Measurements from ENCODE around the gene PIP4K2A. TPM values are rescaled to one million over a fixed set of nuclear protein-coding genes. Genes with fewer than 3 reads are reported as not detected.

PIP4K2A gene
- polyA plus RNA-seq, 10 donors = 15.0 to 25.3 (median 21.1) TPM

DNA sequence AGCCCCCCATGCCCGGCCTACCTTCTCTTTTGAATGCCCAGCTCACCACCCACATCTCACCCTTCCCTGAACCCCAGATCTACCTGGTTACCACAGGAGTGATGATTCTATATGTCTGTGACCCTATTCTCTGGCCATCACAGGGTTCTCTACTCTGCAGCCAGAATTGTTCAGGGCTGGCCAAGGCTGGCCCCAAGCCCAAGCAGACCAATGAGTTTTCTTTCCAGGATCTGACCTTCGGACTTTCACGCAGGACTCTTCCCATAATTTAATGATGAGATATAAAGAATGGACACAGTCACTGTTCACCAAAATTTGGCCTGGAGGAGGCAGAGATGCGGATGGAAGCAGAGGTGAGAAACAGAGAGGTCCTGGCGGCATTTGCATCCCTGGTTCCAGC lies 72.6 kb downstream of the PIP4K2A start:
- DNase-seq = no peak

DNA sequence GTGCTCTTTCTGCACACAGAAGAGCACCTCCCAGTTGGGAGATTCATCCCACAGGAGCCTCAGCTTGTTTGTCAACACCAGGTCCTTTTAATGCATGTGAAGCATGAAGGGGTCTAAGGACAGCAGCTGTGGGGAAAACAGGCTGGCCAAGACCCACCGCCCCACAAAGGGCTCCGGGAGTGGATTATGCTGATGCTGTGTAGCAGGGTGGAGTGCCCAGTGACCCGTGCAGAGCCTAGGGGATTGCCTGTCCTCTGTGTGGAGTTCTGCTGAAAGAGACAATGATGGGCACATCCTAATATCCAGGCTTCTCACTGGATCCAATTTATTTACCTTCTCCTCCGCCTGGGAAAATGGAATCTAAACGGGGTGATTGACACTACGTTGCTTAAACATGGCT lies 74.0 kb downstream of the PIP4K2A start:
- DNase-seq = no peak

DNA sequence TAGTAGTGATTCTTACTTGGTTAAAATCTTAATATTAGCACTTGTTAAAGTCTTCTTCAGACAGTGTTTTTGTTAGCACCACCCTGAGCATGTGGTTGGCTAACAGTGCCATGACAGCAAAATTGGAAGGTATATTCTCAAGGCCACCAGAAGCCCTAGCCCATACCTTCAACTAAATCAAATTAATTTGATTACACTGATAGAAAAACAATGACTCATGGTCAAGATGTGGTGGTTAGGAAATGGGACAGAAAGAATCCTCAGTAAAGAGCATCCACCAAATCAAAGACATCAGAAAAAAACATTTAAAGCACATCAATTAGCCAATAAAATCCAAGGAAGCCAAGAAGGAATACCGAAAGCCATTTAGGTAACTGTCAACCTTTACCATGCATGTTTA lies 75.5 kb downstream of the PIP4K2A start:
- DNase-seq = no peak

DNA sequence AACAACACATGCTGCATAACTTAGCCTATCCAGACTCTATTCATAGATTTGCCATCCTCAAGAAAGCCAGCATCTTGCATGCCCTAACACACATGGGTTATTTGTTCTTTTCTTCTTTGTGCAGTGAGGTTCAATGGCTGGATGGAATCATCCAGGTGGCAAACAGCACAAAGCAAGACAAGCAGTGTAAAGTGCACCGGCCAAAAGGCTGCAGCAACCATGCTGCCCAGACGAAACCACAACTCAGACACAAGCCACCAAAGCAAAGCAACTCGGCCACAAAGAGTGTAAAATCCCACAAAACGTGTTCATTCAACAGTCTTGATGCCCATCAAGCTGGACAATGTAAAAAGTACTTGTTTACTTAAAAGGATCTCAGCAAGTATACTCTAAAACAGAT lies 76.9 kb downstream of the PIP4K2A start:
- DNase-seq = no peak

- no peak for DNase-seq
Measured at GRCh38 chr10:22635650-22636049, 78.7 kb downstream of the PIP4K2A start.

DNA sequence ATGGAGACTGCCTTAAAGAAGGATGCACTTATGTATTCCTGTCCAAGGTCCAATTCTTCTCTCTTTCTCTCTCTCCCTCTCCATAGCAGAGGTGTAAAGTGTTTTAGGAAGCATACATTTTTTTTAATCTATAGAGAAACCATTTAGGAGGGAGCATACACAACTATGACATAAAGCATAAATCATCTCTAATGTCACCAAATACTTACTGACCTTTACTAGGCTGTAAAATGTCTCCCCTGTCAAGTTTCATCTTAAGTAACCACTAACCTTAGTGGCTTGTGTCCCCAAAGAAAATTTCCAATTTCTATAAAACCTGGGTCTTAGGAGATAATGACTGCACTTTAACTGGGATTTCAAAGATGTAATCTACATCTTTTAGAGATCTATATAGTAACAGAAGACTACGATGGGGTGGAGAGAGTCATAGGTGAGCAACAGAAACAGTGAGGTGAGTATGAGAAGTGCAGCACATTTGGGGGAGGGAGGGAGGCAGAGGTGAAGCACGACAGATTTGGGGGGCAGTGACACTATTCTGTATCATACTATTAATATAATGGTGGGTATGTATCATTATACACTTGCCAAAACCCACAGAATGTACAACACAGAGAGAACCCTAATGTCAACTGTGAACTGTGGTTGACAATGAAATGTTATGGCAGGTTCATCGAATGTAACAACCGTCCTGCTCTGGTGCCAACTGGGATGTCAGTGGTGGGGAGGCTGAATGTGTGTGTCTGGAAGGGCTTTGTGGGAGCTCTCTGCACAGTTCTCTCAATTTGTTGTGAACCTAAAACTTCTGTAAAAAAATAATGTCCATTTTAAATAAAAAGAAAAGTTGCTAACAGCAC lies 79.5 kb downstream of the PIP4K2A start:
- DNase-seq = no peak

DNA sequence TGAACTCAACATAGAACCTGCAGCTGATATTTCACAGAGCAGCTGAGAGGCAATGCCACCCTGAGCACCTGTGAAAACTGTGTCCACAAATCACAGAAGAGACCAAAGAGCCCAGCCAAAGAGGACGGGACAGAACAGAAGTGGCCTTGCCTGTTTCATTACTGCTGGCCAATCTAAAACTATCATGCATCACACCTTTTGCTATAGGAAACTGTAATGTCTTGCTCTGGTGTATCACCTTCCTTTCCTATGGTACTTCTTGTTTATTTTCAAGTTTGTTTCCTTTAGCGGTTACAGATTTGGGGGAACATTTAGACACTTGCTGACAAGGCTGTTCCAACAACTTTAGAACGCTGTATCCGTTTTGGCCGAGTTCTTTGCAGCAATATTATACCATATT lies 80.3 kb downstream of the PIP4K2A start:
- DNase-seq = no peak

- no peak for DNase-seq
Measured at GRCh38 chr10:22633528-22633927, 80.8 kb downstream of the PIP4K2A start.

- no peak for DNase-seq
Measured at GRCh38 chr10:22633106-22633505, 81.3 kb downstream of the PIP4K2A start.

GRCh38 chr10:22631646-22632278 lies 82.6 kb downstream of the PIP4K2A start:
- DNase-seq = no peak

DNA sequence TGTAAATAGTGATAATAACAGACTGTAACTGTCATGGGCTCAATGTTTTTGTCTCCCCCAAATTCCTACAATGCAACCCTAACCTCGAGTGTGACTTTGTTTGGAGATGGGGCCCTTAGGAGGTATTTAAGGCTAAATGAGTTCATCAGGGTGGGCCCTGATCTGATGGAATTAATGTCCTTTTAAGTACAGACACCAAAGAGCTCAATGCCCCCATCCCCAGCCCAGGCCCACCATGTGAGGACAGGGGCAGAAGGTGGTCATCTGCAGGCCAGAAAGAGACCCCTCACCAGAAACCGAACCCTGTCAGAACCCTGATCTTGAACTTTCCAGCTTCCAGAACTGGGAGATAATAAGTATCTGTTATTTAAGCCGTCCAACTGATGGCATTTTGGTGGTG lies 83.2 kb downstream of the PIP4K2A start:
- no peak for DNase-seq

DNA sequence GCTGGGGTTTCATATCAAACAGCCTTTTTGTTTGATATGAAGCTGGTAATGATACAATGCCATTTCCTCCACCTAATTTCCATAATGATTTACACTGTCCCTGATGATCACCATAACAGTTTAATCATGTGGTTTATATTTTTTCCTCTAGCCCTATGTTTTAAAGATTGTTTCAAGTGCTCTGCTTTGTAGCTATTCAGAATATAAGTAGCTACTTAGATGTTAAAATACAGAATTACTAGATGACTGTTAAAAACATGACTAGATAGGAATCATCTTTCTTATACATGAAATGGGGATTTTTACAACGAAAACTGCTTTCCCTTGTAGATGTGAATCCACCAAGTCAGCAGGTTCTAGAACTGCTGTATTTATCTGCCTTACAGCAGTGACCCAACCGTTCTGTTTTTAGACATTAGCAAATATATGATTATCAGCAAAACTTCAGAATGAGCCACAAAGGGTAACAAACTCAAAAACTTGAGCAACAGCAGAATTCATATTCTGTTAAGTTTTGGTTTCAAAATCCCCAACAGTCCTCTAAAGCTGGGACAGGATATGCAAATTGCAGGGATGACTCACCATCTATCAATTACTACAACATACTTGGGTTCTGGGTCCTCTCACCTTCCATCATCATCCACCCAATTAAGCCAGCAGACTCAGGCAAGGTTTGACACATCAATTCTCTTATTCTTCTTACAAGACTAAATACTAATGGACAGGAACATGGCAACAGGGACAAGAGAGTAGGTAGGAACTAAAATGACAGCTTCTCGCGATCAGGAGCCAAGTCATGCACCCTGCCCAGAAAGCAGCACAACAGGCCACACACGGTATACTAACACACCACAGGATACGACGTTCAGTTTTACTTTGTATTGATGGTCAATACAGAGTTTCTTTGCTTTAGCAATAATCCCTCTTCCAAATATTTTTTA lies 83.9 kb downstream of the PIP4K2A start:
- DNase-seq = no peak

DNA sequence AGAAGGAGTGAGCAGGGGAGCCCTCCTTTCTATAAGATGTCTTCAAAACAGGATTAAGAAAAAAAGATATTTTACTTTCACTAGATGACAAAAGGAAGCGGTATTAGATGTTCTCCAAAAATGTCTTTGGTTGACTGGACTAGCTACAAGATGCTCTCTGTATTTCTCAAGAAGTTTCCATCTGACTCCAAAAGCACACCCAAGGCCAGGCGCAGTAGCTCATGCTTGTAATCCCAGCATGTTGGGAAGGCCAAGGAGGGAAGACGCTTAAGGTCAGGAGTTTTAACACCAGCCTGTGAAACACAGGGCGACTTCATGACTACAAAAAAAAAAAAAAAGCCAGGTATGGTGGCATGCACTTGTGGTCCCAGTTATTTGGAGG lies 84.5 kb downstream of the PIP4K2A start:
- no peak for DNase-seq

DNA sequence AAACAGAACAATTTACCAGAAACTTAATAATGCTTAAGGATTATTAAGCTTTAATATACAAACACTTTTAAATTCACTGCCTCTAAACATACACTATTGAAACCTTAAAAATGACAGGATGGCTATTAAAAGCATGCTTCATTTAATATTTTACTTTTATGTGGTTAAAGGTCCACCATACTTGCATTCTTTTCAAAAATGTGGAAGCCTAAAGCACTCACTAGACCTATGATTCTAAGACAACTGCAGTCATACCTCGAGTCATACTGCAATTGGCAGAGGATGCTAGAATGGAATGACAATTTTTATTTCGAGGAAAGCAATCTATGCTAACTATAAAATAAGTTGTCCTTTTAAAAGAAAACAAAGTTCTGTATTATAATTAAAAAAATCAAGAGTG lies 85.3 kb downstream of the PIP4K2A start:
- no peak for DNase-seq

- DNase-seq = no peak
Measured at GRCh38 chr10:22628309-22628708, 86.1 kb downstream of the PIP4K2A start.

- no peak for DNase-seq
Measured at GRCh38 chr10:22626784-22627183, 87.6 kb downstream of the PIP4K2A start.

DNA sequence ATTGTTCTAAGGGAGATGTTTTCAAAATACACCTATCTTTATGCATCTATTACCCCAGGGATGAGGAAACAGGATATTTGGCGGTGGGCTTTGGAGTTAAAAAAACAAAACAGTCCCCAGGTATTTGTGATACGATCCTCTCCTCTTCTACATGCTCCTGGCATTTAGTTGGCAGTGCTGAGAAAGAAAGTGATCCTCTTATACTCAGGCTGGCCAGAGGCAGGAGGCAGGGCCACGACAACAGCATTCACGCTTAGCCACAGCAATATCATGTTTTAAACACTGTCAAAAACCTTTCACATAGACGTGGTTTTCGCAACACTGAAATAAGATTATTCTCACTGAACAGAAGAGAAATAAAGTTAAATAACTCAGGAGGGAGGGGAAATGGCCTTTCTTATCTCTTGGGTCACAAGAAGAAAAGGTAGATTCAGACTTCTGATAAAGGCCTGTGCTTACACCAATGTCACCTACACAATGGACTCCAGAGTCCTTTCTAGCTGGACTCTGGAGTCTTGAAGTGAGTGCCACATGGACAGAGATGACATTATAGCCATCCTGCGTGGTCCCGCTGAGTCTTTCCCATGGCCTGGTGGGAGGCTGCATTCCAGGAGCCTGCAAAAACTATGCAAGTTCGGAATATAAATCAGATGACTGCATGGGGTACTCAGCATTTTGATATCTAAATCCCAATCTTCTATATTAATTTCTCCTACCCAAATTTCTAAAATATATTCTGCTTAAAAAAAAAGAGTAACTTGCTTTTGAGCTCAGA lies 88.7 kb downstream of the PIP4K2A start:
- no peak for DNase-seq

GRCh38 chr10:22624287-22624738 lies 90.1 kb downstream of the PIP4K2A start:
- DNase-seq = peak in 2 of 3 donors; percentile 42 to 57

GRCh38 chr10:22623633-22624253 lies 90.6 kb downstream of the PIP4K2A start:
- DNase-seq = no peak

DNA sequence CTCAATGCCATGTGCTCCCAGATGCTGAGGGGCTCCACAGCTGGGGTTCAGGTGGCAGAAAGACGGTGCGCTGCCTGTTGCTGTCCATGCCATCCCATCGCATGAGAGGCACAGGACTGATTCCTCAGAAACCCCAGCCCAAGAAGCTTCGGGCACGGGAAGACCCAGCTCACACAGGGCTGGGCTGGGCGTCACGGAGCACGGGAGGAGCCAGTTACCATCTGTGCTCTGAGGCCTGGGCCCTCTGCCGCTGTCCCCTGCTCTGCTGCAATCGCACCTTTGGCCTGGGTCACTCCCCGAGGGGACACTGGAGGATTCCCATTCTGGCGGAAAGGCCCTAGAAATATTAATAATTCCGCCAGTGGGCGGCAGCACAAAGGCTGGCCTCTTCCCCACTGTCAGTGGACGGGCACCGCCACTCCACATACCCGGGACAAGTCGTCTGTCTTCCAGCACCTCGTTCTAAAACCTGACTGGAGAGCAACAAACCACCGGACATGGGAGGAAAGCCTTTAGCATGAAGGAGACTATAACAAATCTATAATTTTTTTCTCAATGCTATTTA lies 92.1 kb downstream of the PIP4K2A start:
- DNase-seq = no peak

DNA sequence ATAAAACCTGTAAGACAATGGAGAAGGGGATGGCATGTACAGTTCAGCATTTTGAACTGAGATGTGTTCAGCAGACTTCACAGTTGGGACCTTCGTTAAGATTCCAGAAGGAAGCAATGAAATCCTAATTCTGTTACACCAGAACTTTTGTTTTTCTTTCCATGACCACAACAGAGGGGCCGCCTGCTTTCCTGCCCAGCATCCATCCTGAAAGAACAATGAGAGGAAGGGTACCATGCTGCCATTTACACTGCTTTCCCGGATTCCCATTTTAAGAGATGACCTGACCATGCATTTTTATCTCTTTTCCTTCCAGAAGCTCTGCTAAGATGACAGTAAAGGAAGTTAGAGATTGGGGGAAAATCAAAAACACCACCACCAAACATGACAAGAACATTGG lies 92.7 kb downstream of the PIP4K2A start:
- DNase-seq = no peak
